KMS-11 (cell line): Measurements from ENCODE around the gene CALM1.

ENCODE experiments used
- H2AFZ ChIP-seq: fragments of 200-600 bp; sonication (generic); 2 replicates; pipeline ENCODE4 v1.6.1; 2016; ENCODE audit warnings: antibody characterized with exemption, mixed run types, low read depth
- H3K27ac ChIP-seq: fragments of 200-600 bp; sonication (generic); 2 replicates; pipeline ENCODE4 v1.6.1; 2016; ENCODE audit warnings: mild to moderate bottlenecking, mixed run types
- H3K27me3 ChIP-seq: fragments of 200-600 bp; sonication (generic); 2 replicates; pipeline ENCODE4 v1.6.1; 2017; ENCODE audit warnings: mild to moderate bottlenecking, low read depth, mixed run types, moderate library complexity; ENCODE audit not compliant: insufficient read depth
- H3K36me3 ChIP-seq: fragments of 200-600 bp; sonication (generic); 2 replicates; pipeline ENCODE4 v1.6.1; 2017; ENCODE audit warnings: mild to moderate bottlenecking, mixed run types; ENCODE audit not compliant: insufficient read depth
- H3K4me1 ChIP-seq: fragments of 200-600 bp; sonication (generic); 2 replicates; pipeline ENCODE4 v1.6.1; 2016; ENCODE audit warnings: mild to moderate bottlenecking, low read depth, mixed run types; ENCODE audit not compliant: poor library complexity, severe bottlenecking
- H3K4me2 ChIP-seq: fragments of 200-600 bp; sonication (generic); 2 replicates; pipeline ENCODE4 v1.7.0; 2016; ENCODE audit warnings: mild to moderate bottlenecking, mixed run types
- H3K4me3 ChIP-seq: fragments of 200-600 bp; sonication (generic); IDR thresholded peaks from 2 replicates; pipeline ENCODE4 v1.6.1; 2017; ENCODE audit warnings: low read depth, low read length, mixed read lengths; ENCODE audit not compliant: insufficient read depth
- H3K79me2 ChIP-seq: fragments of 200-600 bp; sonication (generic); 2 replicates; pipeline ENCODE4 v1.6.1; 2016; ENCODE audit warnings: low read depth, mixed run types; ENCODE audit not compliant: insufficient read depth
- H3K9ac ChIP-seq: fragments of 200-600 bp; sonication (generic); 2 replicates; pipeline ENCODE4 v1.6.1; 2016; ENCODE audit warnings: mild to moderate bottlenecking, mixed run types
- H4K20me1 ChIP-seq: fragments of 200-600 bp; sonication (generic); 2 replicates; pipeline ENCODE4 v1.6.1; 2016; ENCODE audit warnings: mild to moderate bottlenecking, mixed run types; ENCODE audit not compliant: insufficient read depth
- TF ChIP-seq, protein P1 (sequence below): fragments of 200-600 bp; sonication (generic); conservative IDR thresholded peaks from 2 replicates; pipeline ENCODE4 v1.6.1; 2017; ENCODE audit warnings: low read depth, mild to moderate bottlenecking, antibody characterized with exemption, low read length, moderate library complexity, mixed read lengths

The CALM1 gene

DNA sequence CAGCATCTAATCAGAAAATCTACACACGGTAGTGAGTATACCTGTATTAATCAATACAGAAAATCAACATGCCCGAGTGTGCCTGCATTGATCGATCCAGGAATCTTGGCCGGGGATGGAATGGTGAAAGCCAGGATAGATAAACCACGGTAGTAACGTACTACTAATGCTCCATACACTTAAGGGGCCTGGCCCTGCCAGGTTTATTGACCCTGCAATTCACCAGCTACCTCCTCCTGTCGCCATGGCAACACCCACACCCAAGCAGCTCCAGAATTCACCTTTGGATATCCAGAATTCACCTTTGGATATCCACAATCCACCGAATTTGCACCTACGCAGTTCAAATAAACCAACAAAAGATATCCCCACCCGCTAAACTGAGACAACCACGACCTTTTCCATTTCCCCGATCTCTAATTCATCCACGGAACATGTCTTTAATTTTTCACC is 14.8 kb upstream of the CALM1 start:
- TF ChIP-seq, protein P1, sequence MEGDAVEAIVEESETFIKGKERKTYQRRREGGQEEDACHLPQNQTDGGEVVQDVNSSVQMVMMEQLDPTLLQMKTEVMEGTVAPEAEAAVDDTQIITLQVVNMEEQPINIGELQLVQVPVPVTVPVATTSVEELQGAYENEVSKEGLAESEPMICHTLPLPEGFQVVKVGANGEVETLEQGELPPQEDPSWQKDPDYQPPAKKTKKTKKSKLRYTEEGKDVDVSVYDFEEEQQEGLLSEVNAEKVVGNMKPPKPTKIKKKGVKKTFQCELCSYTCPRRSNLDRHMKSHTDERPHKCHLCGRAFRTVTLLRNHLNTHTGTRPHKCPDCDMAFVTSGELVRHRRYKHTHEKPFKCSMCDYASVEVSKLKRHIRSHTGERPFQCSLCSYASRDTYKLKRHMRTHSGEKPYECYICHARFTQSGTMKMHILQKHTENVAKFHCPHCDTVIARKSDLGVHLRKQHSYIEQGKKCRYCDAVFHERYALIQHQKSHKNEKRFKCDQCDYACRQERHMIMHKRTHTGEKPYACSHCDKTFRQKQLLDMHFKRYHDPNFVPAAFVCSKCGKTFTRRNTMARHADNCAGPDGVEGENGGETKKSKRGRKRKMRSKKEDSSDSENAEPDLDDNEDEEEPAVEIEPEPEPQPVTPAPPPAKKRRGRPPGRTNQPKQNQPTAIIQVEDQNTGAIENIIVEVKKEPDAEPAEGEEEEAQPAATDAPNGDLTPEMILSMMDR: no peak
- peak overlapping the region; percentile 29 for H3K4me2 ChIP-seq
- peak overlapping the region; percentile 99 for H3K27ac ChIP-seq
- no peaks in the 10 kb centered on the region for H4K20me1 ChIP-seq
- no peak overlapping the region for H3K4me3 ChIP-seq
- peak overlapping the region; percentile 100 for H3K9ac ChIP-seq
- peaks cover 2% of the 10 kb centered on the region for H3K4me1 ChIP-seq
- H2AFZ ChIP-seq: peak overlapping the region; percentile 83
- H3K27me3 ChIP-seq: no peaks in the 10 kb centered on the region
- no peaks in the 10 kb centered on the region for H3K79me2 ChIP-seq
- no peaks in the 10 kb centered on the region for H3K36me3 ChIP-seq

DNA sequence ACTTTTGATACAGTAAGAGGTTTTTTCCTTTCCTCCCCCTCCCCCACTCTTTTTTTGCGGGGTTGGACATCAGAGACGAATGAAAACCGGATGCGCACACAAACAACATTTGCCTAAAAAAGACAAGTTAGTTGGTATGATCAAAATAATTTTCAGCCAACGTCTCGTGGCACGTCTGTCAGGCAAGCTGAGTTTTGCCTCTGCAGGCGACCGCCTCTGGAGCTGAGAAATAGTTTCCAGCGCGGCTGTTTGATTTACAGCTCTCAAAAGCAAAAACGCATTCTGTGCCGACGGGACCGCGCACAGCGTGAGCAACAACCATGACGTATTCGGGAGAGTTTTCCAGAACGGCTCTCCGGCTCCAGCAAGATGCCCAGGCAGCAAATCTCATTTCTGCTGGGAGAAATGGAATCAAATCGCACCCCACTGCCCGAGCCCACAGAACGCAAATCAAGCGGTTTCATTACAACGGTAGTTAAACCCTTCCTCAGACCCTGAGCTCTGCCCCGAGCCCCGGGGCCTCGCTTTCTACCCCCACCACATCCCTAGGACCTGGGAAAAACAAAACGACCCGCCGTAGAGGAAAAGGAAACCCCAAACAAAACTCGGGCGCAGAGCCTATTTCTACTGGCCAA is 14.2 kb upstream of the CALM1 start:
- Histone ChIP-seq H3K4me1 (peaks cover 8% of the 10 kb centered on the region), H3K27me3 (no peaks in the 10 kb centered on the region), H3K79me2 (no peaks in the 10 kb centered on the region), H2AFZ (peak overlapping the region; percentile 83), H3K36me3 (no peaks in the 10 kb centered on the region), H4K20me1 (no peaks in the 10 kb centered on the region), H3K4me3 (no peak overlapping the region), H3K27ac (peak overlapping the region; percentile 99), H3K4me2 (peak overlapping the region; percentile 29), H3K9ac (peak overlapping the region; percentile 100)
- TF ChIP-seq, protein P1: no peak

DNA sequence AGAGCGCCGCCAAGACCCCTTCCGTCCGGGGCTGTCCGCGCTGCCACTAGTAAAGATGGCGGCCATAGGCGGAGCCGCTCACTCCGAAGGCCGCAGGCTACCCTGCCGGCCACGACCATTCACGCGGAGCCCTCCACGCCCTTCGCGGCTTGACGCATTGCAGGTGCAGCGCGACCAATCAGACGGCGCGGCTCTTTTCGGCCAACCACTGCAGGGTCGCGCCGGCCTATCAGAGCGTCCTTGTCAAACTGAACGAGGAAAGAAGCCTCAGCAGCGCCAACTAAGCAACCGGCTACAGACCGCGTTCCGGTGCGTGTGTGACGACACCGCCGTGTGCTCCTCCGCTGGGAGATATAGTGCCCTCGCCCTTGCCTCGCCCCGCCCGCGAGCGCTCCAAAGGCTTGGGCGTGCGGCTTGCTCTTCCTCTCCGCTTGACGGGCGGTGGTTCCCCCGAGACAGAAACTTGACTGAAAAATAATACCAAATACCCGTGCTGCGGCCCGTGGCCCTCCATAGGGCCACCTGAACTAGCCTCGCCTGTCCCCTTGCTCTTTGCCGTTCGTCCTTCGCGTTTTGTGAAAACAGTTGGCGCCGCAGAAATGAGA is 13.6 kb upstream of the CALM1 start:
- peaks cover 14% of the 10 kb centered on the region for H3K4me1 ChIP-seq
- no peaks in the 10 kb centered on the region for H3K79me2 ChIP-seq
- H3K9ac ChIP-seq: peak overlapping the region; percentile 100
- peak overlapping the region; percentile 69 for H3K4me2 ChIP-seq
- TF ChIP-seq, protein P1: no peak
- H3K27me3 ChIP-seq: no peaks in the 10 kb centered on the region
- H4K20me1 ChIP-seq: no peaks in the 10 kb centered on the region
- no peaks in the 10 kb centered on the region for H3K36me3 ChIP-seq
- peak overlapping the region; percentile 99 for H3K27ac ChIP-seq
- H3K4me3 ChIP-seq: no peak overlapping the region
- H2AFZ ChIP-seq: peak overlapping the region; percentile 83

DNA sequence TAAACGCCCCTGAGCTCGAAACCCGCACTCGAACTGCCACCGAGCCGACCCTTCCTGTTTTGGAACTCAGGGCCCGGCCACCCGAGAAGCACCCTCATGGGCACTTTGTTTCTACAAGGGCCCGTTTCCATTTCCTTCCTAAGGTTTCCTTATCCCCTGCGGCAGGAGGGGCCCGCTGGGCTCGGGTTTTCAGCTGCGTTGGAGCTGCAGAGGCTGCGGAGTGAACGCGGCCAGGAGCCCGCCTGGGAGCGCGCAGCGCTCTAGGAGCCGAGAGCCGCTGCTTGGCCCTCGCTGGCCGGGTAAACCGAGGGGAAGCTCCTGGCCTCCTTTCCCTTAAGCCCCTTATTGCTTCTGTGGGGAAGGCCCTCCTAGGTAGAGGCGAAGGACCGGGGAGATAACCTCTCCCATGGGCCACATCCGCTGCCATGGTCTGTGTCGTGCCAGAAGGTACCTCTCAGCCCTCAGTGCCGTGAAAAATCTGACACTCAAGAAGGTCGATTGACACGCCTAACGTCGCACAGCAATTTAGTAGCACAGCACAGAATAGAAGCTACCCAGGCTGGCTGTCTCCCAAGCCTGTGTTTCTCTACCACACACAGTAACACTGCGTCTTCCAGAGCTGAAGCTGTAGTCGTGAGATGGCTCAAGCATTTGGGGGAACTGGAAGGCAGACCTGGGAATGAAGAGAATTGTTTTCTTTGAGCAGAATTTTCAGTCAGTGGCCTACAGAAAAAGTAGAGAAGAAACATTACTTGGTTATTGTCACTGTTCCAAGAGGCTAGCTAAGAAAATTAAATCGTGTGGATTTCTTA is 12.9 kb upstream of the CALM1 start:
- H3K4me3 ChIP-seq: no peak overlapping the region
- H3K4me1 ChIP-seq: peaks cover 21% of the 10 kb centered on the region
- peak overlapping the region; percentile 81 for H2AFZ ChIP-seq
- peak overlapping the region; percentile 100 for H3K9ac ChIP-seq
- H3K4me2 ChIP-seq: peak overlapping the region; percentile 69
- no peaks in the 10 kb centered on the region for H3K27me3 ChIP-seq
- no peaks in the 10 kb centered on the region for H3K79me2 ChIP-seq
- H3K36me3 ChIP-seq: no peaks in the 10 kb centered on the region
- peak overlapping the region; percentile 99 for H3K27ac ChIP-seq
- TF ChIP-seq, protein P1: no peak
- no peaks in the 10 kb centered on the region for H4K20me1 ChIP-seq
